DLD1 (cell line): ENCODE measurements around the gene ACOXL.

Experiments
- in situ Hi-C: cut with HindIII; loops from 2 replicates; pipeline ENCODE4 v1.10.0; 2017; ENCODE audit warnings: low sequenced_read_pairs

The ACOXL gene

GRCh38 chr2:110871637-110872036 is 139.3 kb downstream of the ACOXL start:
- in situ Hi-C loops = no loop called here

DNA sequence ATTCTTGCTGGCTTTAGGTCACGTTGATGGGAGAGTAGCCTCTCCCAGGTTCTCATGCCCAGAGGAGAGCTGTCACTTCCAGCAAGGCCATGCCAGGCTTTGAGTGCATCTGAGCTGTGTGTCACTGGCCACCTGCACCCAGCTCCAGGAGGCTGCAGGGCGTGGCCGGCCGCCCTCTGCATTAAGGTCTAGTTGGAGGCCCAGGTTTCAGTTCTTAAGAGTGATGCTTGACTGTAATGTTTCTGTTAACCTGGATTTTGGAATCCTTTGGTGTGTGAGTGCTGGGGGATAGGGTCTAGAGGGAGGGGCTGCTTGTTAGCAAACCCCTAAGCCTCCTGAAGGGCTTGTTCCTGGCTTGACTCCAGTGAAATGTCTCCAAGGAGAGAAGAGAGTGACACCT is 140.1 kb downstream of the ACOXL start:
- in situ Hi-C loops = no loop called here

- in situ Hi-C loops = no loop called here
Measured at GRCh38 chr2:110873056-110873502, 140.7 kb downstream of the ACOXL start.

- in situ Hi-C loops = no loop called here
Measured at GRCh38 chr2:110873597-110874452, 141.5 kb downstream of the ACOXL start.

DNA sequence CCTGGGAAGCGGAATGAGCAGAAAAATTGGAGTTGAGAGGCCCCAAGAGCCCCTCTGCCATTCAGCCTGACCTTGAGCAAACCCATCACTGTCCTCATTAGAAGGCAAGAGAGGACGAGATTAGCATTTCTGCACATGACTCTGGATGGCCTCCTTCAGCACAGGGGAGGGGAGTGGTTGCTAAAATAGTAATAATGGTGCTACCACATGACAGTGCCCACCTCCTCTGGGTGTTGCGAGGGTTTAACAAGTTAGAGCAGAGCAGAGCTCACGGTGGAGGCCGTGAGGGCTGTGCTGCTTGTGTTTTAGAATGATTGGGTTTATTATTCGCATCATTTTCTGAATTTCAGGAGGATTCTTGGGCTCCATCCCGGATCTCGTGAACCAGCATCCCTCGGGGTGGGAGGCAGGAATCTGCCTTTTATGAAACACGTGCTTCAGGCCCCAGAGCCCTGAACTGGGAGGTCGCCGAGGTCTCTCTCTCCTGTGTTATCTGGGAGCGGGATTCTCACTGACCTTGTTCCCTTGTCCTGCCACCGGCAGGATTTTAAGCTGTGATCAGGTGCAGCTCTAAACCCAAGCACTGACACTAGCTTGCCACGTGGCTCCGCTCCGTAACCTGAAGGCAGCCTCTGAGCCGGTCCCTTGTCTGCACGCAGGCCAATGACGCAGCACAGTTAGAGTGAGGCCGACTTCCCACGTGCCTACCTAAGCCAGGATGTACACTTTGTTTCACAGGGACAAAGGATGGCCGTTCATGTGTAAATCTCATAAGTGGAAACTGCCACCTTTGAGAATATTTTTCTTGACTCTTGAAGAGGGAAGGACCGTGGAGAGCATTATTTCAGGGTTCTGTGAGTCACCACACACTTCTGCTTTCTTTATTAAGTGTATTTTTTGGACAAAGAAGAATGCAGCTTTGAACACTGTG is 142.3 kb downstream of the ACOXL start:
- in situ Hi-C loops = no loop called here

DNA sequence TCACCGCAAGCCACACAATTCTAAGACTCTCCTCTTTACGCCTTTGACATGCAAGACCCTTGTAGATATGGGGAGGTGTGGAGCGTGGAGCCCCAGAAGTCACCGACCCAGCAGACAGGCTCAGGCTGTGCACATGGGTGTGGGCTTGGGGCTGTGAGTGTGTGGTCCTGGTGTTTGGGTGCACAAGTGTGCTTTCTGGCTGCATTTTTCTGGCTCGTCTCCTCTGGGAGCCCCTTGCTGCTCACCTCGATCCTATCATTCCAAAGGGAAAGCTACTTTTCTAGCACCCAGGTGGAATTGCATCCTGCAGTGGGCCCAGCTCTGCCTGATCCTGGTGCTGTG is 143.0 kb downstream of the ACOXL start:
- in situ Hi-C loops = no loop called here

DNA sequence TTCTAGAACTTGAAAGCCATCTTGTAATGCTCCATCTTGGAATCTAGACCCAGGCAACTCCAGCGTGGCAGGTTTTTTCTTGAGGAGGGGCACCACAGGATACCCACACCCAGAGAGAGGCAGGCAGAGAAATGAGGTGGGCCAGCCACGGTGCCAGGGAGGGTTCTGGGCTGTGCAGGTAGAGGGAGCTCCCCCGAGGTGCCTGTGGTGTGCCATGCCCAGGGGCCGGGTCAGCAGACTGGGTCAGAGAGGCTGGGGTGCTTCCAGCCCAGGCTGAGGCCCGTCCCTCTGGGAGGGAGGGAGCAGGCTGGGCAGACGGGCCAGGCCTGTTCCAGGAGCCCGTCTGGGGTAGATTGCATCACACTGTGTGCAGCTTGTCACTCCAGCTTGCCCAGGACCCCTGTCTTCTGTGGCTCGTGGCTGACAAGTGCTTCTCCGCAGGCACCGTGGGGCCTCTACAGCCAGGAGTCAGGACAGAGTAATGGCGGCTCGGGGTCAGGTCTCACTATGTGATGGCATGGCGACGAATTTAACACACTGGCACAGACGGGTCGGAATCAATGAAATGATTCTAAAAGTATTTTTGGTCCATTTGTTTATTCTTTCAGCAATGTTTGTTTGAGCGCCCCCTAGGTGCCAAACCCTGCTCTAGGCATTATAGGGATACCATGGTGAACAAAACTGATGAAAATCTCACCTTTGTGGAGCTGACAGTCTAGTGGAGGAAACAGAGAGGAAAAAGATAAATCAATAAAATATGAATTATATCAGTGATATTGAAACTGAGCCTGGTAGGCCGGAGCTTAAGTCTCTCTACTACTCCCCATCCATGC is 144.0 kb downstream of the ACOXL start:
- in situ Hi-C loops = no loop called here

- in situ Hi-C loops = no loop called here
Measured at GRCh38 chr2:110877031-110877827, 144.9 kb downstream of the ACOXL start.

DNA sequence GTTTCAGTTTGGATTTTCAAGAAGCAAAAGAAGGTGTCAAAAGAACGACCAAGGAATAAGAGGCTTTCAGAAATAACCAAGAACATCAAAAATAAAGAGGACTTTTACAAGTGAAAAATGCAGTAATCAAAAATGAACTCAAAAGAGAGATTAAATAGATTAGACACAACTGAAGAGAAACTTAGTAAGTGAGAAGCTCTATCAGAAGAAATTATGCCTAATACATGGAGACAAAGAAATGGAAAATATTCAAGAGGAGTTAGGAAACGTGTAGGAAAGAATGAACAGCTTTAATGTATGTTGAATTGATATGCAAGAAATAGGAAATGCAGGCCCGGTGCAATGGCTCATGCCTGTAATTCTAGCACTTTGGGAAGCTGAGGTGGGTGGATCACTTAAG is 145.8 kb downstream of the ACOXL start:
- in situ Hi-C loops = no loop called here

DNA sequence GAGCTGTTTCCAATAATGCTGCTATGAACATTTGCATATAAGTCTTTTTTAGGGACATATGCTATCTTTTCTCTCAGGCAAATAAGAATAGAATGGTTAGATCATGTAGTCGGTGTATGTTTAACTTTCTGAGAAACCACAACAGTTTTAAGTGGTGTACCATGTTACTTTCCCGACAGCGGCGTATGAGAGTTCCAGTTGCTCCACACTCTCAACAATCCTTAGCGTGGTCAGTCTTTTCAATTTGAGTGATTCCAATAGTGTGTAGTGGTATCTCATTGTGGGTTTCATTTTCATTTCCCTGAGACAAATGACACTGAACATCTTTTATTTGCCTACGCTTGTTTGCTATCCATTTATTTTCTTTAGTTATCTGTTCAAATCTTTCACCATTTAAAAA is 149.5 kb downstream of the ACOXL start:
- in situ Hi-C loops = no loop called here

GRCh38 chr2:110883406-110883805 is 151.0 kb downstream of the ACOXL start:
- in situ Hi-C loops = no loop called here

DNA sequence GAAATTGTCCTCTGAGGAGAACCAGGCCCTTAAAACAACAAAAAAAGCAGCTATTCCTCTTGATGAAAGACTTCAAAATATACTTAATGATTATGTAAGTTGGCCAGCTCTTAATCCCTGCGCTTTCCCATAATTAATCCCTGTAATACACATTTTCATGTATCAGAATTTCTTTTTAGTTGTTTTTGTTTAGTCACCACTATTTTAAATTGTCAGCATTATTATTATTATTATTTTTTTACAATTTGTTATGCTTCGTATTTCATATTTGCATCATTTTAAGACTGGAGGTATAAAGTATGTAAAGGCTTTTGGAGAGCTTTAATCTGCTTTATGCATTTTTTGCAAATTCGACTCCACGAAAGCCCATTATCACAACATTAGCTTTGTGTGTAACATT is 152.9 kb downstream of the ACOXL start:
- in situ Hi-C loops = no loop called here

GRCh38 chr2:110886826-110887573 is 154.6 kb downstream of the ACOXL start:
- in situ Hi-C loops = no loop called here

DNA sequence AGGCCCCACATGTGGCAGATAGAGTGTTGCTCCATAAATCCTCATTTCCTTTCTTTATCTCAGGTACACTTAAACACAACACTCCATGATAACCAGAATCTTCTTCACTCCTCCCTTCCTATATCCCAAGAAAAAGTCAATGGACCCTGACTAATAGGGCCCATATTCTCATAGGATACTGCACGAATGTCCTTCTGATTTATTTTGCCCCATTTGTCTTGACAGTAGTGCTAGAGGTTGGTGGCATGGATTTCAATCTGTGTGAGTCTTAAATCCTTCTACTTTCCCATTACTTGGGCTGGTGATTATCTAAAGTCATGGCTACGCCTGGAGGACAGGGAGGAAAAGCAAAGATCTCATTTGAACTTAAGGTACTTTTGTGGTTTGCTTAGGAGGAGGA is 156.0 kb downstream of the ACOXL start:
- in situ Hi-C loops = no loop called here

- in situ Hi-C loops = no loop called here
Measured at GRCh38 chr2:110891626-110892025, 159.3 kb downstream of the ACOXL start.

GRCh38 chr2:110896226-110896625 is 163.9 kb downstream of the ACOXL start:
- in situ Hi-C loops = no loop called here

DNA sequence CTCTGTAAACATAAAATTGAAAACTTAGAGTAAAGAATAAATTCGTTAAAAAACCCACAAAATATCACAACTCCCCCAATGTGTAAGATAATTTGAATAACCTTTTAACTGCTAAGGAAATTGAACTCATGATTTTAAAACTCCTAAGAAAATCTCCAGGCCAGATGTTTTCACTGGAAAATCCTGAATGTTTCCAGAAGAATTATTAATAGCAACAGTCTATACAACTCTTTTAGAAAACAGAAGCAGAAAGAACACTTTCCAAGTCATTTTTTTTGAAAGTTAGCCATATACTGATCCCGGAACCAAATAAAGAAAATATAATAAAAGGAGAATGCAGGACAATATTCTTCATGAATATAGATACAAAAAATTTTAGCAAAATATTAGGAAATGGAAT is 165.6 kb downstream of the ACOXL start:
- in situ Hi-C loops = no loop called here

DNA sequence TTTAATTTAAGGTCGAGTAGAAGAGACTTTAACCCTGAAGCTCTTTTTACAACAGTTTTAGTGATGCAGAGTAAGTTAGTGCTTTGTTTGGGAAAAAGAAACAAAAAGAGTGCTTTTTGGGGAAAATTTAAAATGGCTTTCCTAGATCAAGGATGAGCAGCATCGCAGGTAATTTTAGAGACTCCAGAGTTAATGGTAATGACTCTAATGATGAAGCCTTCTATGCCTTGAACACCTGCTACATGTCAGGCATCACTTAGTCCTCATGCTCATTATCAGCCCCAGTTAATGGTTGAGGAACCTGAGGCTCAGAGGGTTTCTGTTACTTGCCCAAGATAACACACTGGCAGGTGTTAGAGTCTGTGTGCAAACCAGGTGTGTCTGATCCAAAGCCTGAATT is 167.8 kb downstream of the ACOXL start:
- in situ Hi-C loops = no loop called here

DNA sequence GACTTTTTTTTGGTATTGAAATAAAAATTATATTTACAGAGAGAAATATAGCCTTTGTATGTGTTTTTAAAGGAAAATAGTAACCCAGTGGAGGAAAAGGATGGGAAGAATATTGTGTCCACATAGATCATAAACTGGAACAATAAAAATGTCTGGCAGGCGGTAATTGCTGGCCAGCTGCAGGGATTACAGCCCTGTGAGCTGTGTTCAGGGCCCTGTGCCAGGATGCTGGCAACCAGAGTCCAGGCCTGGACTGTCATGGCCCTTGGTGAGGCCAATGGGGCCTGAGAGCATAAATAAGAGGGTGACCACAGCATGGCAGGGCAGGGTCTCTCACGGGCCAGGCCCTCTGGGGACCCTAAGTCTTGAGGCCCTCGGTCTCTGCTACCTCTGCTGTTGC is 171.2 kb downstream of the ACOXL start:
- in situ Hi-C loops = no loop called here
